Osteocyte (in vitro differentiated cells): ENCODE data around the gene CDC42EP5. TPM values are rescaled to one million over a fixed set of nuclear protein-coding genes. Genes with fewer than 3 reads are reported as not detected.

Experiments used
- DNase-seq: peaks from one replicate; pipeline ENCODE4 v3.0.0; 2021; ENCODE audit warnings: mixed read lengths; ENCODE audit not compliant: unreplicated experiment; ENCODE audit errors: extremely low spot score
- H3K27ac Mint-ChIP-seq: one replicate; pipeline ENCODE4 v1.8.0; 2021; ENCODE audit warnings: mild to moderate bottlenecking, mixed read lengths; ENCODE audit not compliant: unreplicated experiment
- H3K27me3 Mint-ChIP-seq: one replicate; pipeline ENCODE4 v1.8.0; 2021; ENCODE audit warnings: mixed read lengths; ENCODE audit not compliant: unreplicated experiment
- H3K36me3 Mint-ChIP-seq: one replicate; pipeline ENCODE4 v1.8.0; 2021; ENCODE audit warnings: mixed read lengths; ENCODE audit not compliant: unreplicated experiment
- H3K4me1 Mint-ChIP-seq: one replicate; pipeline ENCODE4 v1.8.0; 2021; ENCODE audit warnings: mixed read lengths; ENCODE audit not compliant: unreplicated experiment
- H3K4me3 Mint-ChIP-seq: one replicate; pipeline ENCODE4 v1.8.0; 2021; ENCODE audit warnings: mild to moderate bottlenecking, moderate library complexity, mixed read lengths; ENCODE audit not compliant: unreplicated experiment
- H3K9me3 Mint-ChIP-seq: one replicate; pipeline ENCODE4 v1.8.0; 2021; ENCODE audit warnings: mixed read lengths; ENCODE audit not compliant: unreplicated experiment
- CTCF ChIP-seq: fragments of 200-600 bp; sonication (generic); IDR thresholded peaks from 2 replicates; pipeline ENCODE4 v1.5.0; 2021; ENCODE audit warnings: antibody characterized with exemption, mild to moderate bottlenecking, moderate library complexity
- total RNA-seq: library from RNA; stranded (reverse); gene quantifications from 2 replicates; pipeline ENCODE4 v1.2.1, GENCODE V29; 2021

The CDC42EP5 gene
- total RNA-seq, 1 donor from 2014 or later = 85.4 TPM

- DNase-seq = no peak
- TF ChIP-seq CTCF = no peak
- no peak overlapping the region for H3K4me3 Mint-ChIP-seq
- no peaks in the 10 kb centered on the region for H3K9me3 Mint-ChIP-seq
- peaks cover 2% of the 10 kb centered on the region for H3K4me1 Mint-ChIP-seq
- no peaks in the 10 kb centered on the region for H3K36me3 Mint-ChIP-seq
- H3K27me3 Mint-ChIP-seq = no peaks in the 10 kb centered on the region
- H3K27ac Mint-ChIP-seq = no peak overlapping the region
These were observed 47.7 kb downstream of the CDC42EP5 start for GRCh38 chr19:54425382-54425723.

GRCh38 chr19:54424660-54425381 lies 48.3 kb downstream of the CDC42EP5 start:
- Mint-ChIP-seq H3K36me3 (no peaks in the 10 kb centered on the region), H3K4me3 (no peak overlapping the region), H3K9me3 (no peaks in the 10 kb centered on the region), H3K27me3 (peaks cover 1% of the 10 kb centered on the region), H3K4me1 (peaks cover 2% of the 10 kb centered on the region), H3K27ac (no peak overlapping the region)
- TF ChIP-seq CTCF = no peak
- no peak for DNase-seq

GRCh38 chr19:54424201-54424600 lies 48.9 kb downstream of the CDC42EP5 start:
- no peak for TF ChIP-seq CTCF
- Mint-ChIP-seq H3K27ac (no peak overlapping the region), H3K27me3 (peaks cover 6% of the 10 kb centered on the region), H3K36me3 (no peaks in the 10 kb centered on the region), H3K4me3 (no peak overlapping the region), H3K9me3 (no peaks in the 10 kb centered on the region), H3K4me1 (peaks cover 2% of the 10 kb centered on the region)
- DNase-seq = no peak

GRCh38 chr19:54422136-54422535 lies 51.0 kb downstream of the CDC42EP5 start:
- H3K4me3 Mint-ChIP-seq = no peak overlapping the region
- no peak for DNase-seq
- no peak overlapping the region for H3K27ac Mint-ChIP-seq
- TF ChIP-seq CTCF = no peak
- H3K9me3 Mint-ChIP-seq = no peaks in the 10 kb centered on the region
- H3K4me1 Mint-ChIP-seq = peaks cover 7% of the 10 kb centered on the region
- H3K36me3 Mint-ChIP-seq = no peaks in the 10 kb centered on the region
- H3K27me3 Mint-ChIP-seq = peaks cover 17% of the 10 kb centered on the region

- peaks cover 7% of the 10 kb centered on the region for H3K4me1 Mint-ChIP-seq
- H3K27me3 Mint-ChIP-seq = peaks cover 19% of the 10 kb centered on the region
- no peak for TF ChIP-seq CTCF
- no peaks in the 10 kb centered on the region for H3K36me3 Mint-ChIP-seq
- H3K4me3 Mint-ChIP-seq = no peak overlapping the region
- H3K9me3 Mint-ChIP-seq = no peaks in the 10 kb centered on the region
- no peak for DNase-seq
- no peak overlapping the region for H3K27ac Mint-ChIP-seq
These were observed 51.6 kb downstream of the CDC42EP5 start for GRCh38 chr19:54421521-54421920.
